Esophagus squamous epithelium (tissue), 5 donors: ENCODE data around the gene PHLDB2. TPM values are rescaled to one million over a fixed set of nuclear protein-coding genes. Genes with fewer than 3 reads are reported as not detected.

Source experiments
- DNase-seq: peaks from one replicate; lab custom pipeline; 2025; lab: John Stamatoyannopoulos, UW
- H3K27ac ChIP-seq, 4 donors: fragments of 200-600 bp; sonication (generic); one replicate each; pipeline ENCODE4 v1.5.1; 2016 to 2019; ENCODE audit warnings: mild to moderate bottlenecking in 1 of 4
- H3K27me3 ChIP-seq, 4 donors: fragments of 200-600 bp; sonication (generic); 1 replicate in 3 of 4; 2 replicates in 1 of 4; pipeline versions ENCODE4 v1.5.1 to v1.6.0; 2017 to 2021; ENCODE audit warnings: antibody characterized with exemption in 1 of 4
- H3K36me3 ChIP-seq, 3 donors: fragments of 200-600 bp; sonication (generic); one replicate each; pipeline ENCODE4 v1.5.1; 2016 to 2019
- H3K4me1 ChIP-seq, 3 donors: fragments of 200-600 bp; sonication (generic); one replicate each; pipeline ENCODE4 v1.5.1; 2017 to 2019
- H3K4me3 ChIP-seq, 4 donors: fragments of 200-600 bp; sonication (generic); 1 replicate in 3 of 4; 2 replicates in 1 of 4; pipeline ENCODE4 v1.5.1; 2016 to 2019; ENCODE audit warnings: mild to moderate bottlenecking in 2 of 4, moderate library complexity in 1 of 4
- H3K9me3 ChIP-seq, 3 donors: fragments of 200-600 bp; sonication (generic); one replicate each; pipeline ENCODE4 v1.5.1; 2016 to 2019
- POLR2A ChIP-seq, 4 donors: fragments of 450-650 bp; IDR thresholded peaks; one replicate each; pipeline ENCODE4 v1.6.1; 2017; ENCODE audit warnings: antibody characterized with exemption in 4 of 4, mild to moderate bottlenecking in 4 of 4, moderate library complexity in 3 of 4
- WGBS, 2 donors: methylation state at CpG; one replicate each; pipeline ENCODE4 v1.1.5; 2018; 5-methylcytosine and 5-hydroxymethylcytosine counted together
- intact Hi-C: fragments of 100-400 bp; cut with DNase I; formaldehyde crosslinking; loops from one replicate; pipeline ENCODE4 v1.15.0; 2022
- total RNA-seq, 4 donors: library from RNA; depleted of rRNA; stranded (reverse); fragments of >200 nt; gene quantifications; one replicate each; pipeline ENCODE4 v1.1.0, GENCODE V29; 2016
- TF ChIP-seq, protein P1 (sequence below), 6 experiments: fragments of 450-650 bp in 4 of 6; fragments of 200-600 bp in 2 of 6; sonication (generic) in 2 of 6; IDR thresholded peaks; one replicate each; pipeline ENCODE4 v1.5.1; 2016 to 2019; ENCODE audit warnings: antibody characterized with exemption in 6 of 6, mild to moderate bottlenecking in 4 of 6, moderate library complexity in 4 of 6
- donor health status: DM: yes; HTN: yes; CAD: no.

Gene PHLDB2
- total RNA-seq, 4 donors from 2014 or later, result 5.6 to 37.8 (median 19.2) TPM

DNA sequence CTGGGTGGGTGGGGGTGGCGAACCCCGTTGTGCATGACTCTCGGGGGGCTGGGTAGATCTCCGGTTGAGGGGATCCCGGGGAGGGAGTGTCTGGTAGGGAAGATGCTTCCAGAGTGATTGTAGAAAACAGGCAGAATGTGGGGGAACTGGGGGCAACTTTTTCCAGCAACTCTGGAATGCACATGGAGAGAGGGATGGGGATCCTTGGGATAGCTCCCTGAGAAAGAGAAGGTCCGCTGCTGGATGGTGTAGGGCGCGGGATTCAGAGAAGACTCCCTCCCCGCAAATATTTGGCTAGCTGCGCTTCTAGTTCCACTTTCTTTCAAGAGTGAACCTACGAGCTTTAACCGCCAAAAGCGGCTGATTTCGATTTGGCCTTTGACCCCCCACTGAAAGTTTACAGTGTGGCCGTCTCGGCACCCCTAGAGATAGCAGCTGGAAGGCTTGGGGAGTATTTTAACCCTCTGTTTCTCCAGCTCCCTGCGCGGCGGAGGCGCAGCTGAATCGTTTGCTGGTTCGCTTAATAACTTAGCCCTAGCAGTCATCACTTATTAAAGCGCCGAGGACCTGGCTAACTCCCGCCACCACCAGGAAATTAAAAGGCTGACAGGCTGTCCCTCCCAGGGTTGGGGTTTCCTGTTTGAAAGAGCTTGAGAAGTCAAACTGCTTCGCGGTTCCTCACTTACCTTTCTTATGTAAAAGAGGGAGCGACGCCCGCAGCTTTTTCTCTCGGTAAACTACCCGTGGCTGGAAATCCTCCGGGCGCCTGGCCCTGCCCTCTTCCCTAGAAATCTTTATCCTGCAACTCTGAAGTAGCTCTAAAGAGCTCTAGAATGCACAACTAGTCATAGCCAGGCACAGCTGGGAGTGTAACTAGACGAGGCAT is 1.2 kb downstream of the PHLDB2 start:
- Histone ChIP-seq H3K36me3 (no peaks in the 10 kb centered on the region), H3K9me3 (no peaks in the 10 kb centered on the region), H3K4me1 (peaks cover 0 to 62% (median 31%) of the 10 kb centered on the region in 3 donors), H3K27me3 (no peaks in the 10 kb centered on the region), H3K27ac (peak overlapping the region; percentile 85 to 96 (median 94)), H3K4me3 (peak overlapping the region; percentile 59 to 89 (median 75))
- WGBS, 2 donors, result 0% methylated on average over 25 to 29 of the region's 35 CpGs
- peak in 3 of 4 donors; percentile 43 to 69 (median 67) for TF ChIP-seq POLR2A (IDR thresholded peaks at IDR 0.05)
- TF ChIP-seq, protein P1, sequence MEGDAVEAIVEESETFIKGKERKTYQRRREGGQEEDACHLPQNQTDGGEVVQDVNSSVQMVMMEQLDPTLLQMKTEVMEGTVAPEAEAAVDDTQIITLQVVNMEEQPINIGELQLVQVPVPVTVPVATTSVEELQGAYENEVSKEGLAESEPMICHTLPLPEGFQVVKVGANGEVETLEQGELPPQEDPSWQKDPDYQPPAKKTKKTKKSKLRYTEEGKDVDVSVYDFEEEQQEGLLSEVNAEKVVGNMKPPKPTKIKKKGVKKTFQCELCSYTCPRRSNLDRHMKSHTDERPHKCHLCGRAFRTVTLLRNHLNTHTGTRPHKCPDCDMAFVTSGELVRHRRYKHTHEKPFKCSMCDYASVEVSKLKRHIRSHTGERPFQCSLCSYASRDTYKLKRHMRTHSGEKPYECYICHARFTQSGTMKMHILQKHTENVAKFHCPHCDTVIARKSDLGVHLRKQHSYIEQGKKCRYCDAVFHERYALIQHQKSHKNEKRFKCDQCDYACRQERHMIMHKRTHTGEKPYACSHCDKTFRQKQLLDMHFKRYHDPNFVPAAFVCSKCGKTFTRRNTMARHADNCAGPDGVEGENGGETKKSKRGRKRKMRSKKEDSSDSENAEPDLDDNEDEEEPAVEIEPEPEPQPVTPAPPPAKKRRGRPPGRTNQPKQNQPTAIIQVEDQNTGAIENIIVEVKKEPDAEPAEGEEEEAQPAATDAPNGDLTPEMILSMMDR (IDR thresholded peaks at IDR 0.05), result peak; percentile 24 to 83 (median 60)
- peak; percentile 22 for DNase-seq
- intact Hi-C loops, result loop anchor here (5.0 to 10.0 kb wide), 2 partner anchors 105 to 138 kb away; no protein-coding TSS in a partner anchor

DNA sequence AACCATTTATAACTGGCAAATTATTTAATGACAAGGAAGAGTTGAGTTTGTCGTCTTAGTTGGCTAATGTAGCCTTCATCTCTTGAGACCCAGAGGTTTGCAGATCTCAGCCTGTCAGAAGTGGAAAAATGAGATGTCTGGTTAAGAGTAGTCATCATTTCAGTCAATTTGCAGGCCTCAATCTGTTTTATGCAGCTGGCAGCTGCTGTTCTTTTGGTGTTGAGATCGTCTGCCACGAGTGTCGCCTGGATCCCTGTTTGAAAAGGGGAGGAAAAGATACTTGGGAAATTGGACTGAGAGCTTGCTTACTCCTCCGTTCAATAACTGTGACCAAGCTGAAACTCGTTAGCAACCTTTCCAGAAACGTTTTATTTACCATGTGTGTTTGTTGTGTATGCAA is 2.3 kb downstream of the PHLDB2 start:
- Histone ChIP-seq H3K4me1 (peaks cover 0 to 67% (median 31%) of the 10 kb centered on the region in 3 donors), H3K4me3 (peak overlapping the region in 3 of 4 donors; percentile 71 to 89 (median 79)), H3K27ac (peak overlapping the region; percentile 85 to 96 (median 94)), H3K9me3 (no peaks in the 10 kb centered on the region), H3K36me3 (no peaks in the 10 kb centered on the region), H3K27me3 (no peaks in the 10 kb centered on the region)
- TF ChIP-seq POLR2A (IDR thresholded peaks at IDR 0.05), result no peak
- TF ChIP-seq, protein P1 (IDR thresholded peaks at IDR 0.05), result no peak
- DNase-seq, result no peak
- intact Hi-C loops, result loop anchor here (5.0 to 10.0 kb wide), 2 partner anchors 103 to 139 kb away; no protein-coding TSS in a partner anchor
- WGBS, 2 donors, result 44 to 50% methylated on average over 7 of the region's 7 CpGs

DNA sequence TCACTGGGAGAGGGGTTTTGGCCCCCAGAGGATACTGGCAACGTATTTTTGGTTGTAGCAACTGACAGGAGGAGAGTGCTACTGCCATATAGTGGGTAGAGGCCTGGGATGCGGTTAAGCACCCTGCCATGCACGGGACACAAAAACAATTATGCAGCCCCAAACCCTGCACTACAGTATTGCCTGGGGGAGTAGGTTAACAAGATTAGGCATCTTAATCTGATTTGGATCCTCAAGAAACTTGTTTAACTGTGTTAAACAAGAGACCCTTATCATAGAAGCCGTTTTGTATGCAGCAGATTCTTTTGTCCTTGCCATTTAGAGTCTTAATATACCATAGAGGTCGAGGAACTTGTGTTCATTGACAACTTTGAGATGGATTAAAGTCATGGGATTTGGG is 3.4 kb downstream of the PHLDB2 start:
- Histone ChIP-seq H3K4me3 (peak overlapping the region in 1 of 4 donors; percentile 71), H3K36me3 (no peaks in the 10 kb centered on the region), H3K27me3 (no peaks in the 10 kb centered on the region), H3K27ac (peak overlapping the region in 3 of 4 donors; percentile 94 to 96 (median 95)), H3K9me3 (no peaks in the 10 kb centered on the region), H3K4me1 (peaks cover 0 to 69% (median 31%) of the 10 kb centered on the region in 3 donors)
- intact Hi-C loops, result loop anchor here (5.0 to 10.0 kb wide), 2 partner anchors 102 to 140 kb away; no protein-coding TSS in a partner anchor
- DNase-seq, result no peak
- WGBS, 2 donors, result 73 to 74% methylated on average over 5 of the region's 5 CpGs
- TF ChIP-seq POLR2A (IDR thresholded peaks at IDR 0.05), result no peak
- TF ChIP-seq, protein P1 (IDR thresholded peaks at IDR 0.05), result no peak

DNA sequence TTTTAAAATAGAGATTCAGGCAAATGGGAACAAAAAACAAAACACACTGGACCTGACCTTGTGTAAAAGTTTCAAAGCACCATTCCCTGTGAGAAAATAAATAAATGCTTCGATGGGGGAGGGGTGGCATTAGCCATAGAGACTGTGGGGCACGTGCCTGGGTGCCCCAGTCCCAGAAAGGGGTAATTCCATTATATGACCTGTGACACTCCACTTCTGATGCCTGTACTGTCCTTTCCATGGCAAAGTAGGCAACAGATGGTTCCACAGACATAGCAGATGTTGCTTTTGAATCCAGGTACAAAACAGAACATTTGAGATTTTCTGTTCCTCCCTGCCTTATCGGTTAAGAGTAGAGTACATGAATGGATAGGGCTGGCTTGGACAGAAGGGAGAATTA is 3.9 kb downstream of the PHLDB2 start:
- WGBS, 2 donors, result 59 to 80% methylated on average over 3 of the region's 3 CpGs
- Histone ChIP-seq H3K36me3 (no peaks in the 10 kb centered on the region), H3K9me3 (no peaks in the 10 kb centered on the region), H3K4me1 (peaks cover 0 to 69% (median 36%) of the 10 kb centered on the region in 3 donors), H3K27ac (peak overlapping the region in 3 of 4 donors; percentile 94 to 96 (median 95)), H3K4me3 (no peak overlapping the region), H3K27me3 (no peaks in the 10 kb centered on the region)
- TF ChIP-seq, protein P1 (IDR thresholded peaks at IDR 0.05), result no peak
- TF ChIP-seq POLR2A (IDR thresholded peaks at IDR 0.05), result no peak
- no peak for DNase-seq
- intact Hi-C loops, result loop anchor here (5.0 to 10.0 kb wide), 2 partner anchors 102 to 141 kb away; no protein-coding TSS in a partner anchor
